Measurements from ENCODE around the gene BCL6.
A peak's percentile ranks its signal among the peaks of the same experiment; 100 is the strongest.
"Not testable (repeated sequence)": the region's sequence is repeated elsewhere in the genome, so short reads cannot be mapped to it uniquely, and the experiment has no call there.

BCL6 gene

DNA sequence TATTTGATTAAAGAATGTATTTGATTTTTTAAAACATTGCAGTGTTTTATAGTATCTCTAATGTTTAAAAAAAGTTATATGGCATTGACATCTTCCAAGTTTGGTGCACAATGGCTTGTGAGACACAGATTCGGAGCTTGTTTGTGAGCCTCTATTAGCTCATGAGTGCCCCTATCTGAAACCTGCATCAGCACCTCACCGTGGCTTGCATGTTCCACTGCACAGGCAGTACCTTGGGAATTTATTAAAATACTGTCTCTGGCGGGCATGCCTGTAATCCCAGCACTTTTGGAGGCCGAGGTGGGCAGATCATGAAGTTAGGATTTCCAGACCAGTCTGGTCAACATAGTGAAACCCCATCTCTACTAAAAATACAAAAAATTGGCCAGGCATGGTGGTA, 36.1 kb downstream of the BCL6 start:
- no peak for DNase-seq

DNA sequence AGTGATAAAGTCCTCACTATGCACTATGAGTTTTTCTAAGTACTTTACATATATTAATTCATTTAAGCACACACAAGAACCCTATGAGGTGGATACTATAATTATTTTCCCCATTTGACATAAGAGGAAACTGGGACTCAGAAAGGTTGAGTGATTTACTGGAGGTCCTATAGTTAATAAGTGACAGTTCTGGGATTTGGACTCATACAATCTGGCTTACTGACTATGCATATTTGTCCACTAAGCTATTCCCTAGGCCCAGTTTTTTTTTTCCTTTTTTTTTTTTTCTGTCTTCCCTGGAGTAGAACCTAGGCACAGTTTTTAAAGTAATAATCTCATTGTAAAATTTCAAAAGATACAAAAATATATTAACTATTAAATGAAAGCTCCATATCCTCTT, 36.6 kb downstream of the BCL6 start:
- DNase-seq: no peak

DNA sequence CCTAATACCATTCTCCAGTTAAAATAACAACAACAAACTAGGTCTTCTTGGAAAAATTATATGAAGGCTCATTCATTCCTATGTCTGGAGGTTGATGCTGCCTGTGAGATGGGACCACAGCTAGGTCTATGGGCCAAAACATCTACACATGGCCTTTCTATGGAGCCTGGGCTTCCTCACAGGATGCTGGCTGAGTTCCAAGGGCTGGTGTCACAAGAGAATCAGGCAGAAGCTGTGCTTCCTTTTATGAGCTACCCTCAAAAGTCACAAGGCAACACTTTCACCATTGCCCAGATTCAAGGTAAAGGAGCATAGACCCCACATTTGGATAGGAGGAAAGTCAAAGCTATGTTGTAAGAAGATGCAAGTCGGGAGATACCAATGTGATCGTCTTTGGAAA, 38.3 kb downstream of the BCL6 start:
- no peak for DNase-seq

DNA sequence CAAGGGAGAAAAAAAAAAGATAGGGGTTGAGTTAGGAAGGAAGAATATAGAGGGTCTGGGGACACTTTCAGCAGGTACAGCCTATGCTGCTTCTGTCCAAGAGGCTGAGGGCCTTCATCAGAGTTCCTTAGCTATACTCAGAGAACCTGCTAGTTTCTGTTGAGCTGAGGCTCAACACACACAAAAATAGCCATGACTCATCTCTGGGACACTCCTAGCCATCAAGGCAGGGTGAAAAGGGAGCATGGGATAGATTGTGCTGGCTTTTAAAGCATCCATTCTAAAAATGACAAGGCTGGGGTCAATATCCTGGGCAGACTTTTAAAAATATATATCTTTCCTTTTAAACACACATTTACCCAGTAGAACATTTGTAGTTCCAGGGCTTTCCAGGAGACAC, 40.1 kb downstream of the BCL6 start:
- no peak for DNase-seq

DNA sequence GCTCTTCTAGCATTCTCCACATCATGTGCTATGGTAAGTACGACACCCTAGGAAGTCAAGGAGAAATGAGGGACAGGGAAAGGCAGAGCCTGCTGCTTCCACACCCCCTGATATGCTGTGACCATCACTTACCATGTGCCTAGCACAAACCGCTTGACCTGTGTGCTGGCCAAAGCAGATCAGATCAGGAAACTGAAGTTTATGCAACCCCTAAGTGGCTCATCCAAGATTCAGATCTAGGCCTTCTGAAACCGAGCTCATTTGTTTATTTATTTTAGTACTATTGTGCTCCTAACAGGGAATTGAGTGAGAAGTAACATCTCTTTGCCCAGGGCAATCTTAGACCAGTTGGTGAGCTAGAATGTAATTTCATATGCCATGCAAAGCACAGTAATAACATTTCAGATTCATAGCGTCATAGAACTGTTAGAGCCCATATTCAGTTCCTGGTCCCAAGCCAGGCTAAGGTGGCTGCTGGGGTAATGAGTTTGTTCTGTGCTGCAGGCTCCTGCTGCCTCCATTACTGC, 42.7 kb downstream of the BCL6 start, which contains the start of gene RTP2:
TSS of gene RTP2 (minus strand) at position 51 of the 527 bp plus-strand sequence. CDS start 429 bp downstream, outside the sequence.
- no peak for DNase-seq

DNA sequence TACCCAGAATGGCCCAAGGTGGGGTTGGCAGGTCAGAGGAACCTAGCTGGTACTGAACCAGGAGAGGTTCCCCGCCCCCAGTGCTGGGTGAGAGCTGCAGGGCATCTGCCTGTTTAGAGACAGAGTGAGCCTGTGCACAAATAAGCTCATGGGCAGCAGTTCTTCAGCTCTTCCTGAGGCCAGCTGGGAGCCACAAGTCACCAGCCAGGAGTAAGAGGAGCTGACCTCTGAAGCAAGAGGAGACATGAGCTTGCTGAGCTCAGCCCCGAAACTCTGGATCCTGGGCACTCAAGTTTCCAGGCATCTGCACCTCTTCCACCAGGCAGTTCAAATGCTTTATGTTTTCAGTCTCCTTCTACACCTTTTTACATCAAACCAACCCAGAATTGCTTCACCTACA, 45.0 kb downstream of the BCL6 start:
- no peak for DNase-seq

DNA sequence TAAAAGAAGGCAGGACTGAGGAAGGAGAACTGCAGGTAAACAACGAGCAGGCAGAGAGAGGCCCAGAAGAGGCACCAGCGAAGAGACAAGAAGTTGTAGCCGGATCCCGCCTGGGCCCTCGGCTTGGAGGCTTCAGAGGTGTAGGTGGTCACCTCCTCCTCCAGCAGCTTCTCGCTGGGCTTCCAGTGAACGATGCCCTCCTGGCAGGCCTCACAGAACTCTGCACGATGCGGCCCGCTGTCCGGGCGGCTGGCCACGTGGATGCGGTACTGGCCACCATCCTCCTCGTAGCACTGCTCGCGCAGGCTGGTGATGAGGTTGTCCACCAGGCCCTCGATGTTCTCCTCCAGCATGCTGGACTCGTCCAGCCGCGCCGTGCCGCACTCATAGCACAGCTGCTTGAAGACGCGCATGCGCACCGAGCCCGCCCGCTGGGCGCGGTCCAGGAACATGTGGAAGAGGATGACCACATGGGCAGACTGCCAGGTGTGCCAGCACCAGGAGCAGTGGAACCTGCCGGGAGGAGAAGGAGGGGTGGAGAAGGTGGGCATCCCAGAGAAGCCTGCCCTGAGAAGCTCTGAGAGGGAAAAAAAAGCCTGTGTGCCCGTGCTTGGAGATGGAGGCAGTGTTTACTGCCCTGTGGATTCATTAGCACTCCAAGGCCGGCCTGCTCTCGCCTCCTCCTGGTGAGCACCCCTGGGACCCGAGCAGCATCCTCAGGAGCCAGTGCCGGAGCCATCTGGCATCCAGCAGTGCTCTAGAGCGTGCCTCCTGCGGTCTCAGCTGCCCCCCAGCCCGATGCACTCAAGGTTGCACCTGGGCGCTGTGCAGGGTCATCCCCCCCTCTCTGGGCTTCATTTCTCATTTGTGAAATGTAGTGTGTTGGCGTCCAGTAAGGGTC, 46.5 kb downstream of the BCL6 start:
- no peak for DNase-seq

DNA sequence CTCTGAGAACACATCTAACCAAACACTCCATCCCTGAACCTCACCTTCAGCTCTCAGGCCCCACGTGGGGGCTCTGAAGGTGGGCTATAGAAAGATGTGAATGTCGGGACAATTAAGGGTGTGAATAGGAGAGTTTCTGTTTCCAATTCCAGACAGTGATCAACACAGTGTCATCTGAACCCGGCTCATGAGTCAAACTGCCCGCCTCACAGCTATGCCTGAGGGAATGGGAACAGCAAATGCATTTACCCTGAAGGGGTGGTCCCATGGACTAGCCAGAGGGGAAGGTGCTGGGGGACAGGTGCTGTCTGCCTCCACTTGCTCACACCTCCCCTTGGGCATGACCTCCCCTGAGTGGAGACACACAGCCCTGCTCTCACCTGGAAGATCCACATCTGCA, 49.2 kb downstream of the BCL6 start:
- DNase-seq: no peak

DNA sequence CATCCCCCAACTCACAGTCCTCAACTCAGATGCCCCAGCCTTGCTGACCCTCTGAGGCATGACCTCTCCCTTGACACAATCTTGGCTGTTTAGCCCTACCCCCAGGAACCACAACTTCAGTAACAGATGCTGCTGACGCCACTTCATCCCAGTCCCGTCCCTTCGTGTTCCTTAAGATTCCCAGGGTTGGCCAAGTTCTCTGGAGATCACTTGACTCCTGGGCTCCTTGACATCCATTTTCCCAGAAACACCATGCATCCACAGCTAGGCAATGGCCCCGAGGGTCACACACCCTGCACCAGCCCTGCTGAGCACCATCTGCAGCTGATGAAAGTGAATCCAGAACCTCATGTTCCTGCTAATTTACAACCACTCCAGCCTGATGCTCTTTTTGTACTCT, 49.8 kb downstream of the BCL6 start:
- DNase-seq: no peak

DNA sequence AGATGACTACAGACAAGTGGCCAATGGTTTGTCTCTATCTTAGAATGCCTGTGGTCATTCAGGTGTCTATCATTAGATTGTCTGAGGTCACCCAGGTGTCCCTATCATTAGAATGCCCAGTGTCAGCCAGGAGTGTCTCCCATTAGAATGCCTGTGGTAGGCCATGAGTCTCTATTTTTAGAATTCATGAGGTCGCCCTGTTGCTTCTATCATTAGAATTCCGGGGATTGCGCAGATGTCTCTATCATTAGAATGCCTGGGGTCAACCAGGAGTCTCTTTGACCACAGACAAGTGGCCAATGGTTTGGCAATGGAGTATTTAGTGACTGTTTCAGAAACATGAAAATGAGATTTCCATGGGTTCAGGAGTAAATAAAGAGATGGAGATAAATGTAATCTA, 50.5 kb downstream of the BCL6 start:
- no peak for DNase-seq

DNA sequence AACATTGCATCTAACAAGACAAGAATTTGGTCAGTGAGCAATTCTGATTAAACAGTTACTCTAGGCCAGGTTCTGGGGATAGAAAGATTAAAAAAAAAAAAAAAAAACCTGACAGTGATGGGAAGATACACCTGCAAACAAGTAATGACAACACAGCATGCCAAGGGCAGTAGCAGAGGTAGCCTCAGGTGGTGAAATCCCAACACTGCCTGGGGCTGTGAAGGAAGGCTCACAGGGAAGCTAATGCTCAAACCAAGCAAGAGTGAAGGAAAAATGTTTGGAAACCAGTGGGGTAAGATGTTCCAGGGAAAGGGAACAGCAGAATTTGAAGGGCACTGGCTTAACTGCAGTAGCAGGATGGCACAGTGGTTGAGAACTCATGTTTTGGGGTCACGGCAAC, 51.8 kb downstream of the BCL6 start:
- DNase-seq: no peak

DNA sequence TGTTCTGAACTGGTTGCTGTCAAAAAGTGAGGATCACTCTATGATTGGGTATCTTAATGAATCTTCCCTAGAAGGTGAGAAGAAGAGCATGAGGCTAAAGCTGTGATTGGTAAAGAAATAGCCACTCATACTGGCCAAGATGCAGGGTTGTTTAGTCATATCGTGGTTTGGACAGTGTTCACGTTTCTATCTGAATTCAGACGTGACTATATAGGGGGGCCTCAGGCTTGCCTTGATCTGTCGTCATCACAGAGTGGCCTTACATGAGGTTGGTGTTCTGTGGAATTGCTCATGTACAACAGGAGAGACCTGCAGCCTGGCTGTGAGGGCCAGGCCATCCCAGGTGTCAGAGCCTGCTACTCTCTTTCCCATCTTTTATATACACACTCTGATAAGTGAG, 55.3 kb downstream of the BCL6 start:
- DNase-seq: no peak

DNA sequence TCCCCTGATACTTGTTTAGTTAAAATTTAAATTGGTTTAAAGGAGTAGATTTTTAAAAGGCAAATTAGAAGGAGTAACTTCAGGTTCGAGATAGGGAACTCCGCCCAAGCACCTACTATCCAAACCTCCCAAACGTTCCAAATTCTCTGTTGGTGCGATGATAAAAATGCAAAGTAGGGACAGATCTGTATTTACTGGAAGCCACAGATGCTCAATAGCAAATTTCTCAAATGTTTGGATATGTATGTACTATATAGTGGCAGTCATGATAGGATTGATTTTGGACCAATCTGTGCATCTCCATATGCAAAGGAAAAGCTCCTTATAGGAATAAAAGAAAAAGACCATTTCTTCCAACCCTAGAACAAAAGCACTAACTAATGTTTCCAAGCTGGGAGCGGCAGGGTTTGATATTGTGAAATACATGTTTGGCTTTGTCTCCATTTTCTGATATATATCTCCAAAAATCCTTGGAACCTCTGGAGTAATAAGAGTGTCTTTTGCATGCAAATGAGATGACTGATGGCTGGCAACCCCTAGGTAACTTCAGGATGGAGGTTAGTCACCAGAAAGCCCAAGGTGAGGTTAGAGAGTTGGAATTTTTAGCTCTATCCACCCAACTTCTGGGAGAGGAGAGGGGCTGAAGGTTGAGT, 58.5 kb downstream of the BCL6 start:
- DNase-seq: no peak

DNA sequence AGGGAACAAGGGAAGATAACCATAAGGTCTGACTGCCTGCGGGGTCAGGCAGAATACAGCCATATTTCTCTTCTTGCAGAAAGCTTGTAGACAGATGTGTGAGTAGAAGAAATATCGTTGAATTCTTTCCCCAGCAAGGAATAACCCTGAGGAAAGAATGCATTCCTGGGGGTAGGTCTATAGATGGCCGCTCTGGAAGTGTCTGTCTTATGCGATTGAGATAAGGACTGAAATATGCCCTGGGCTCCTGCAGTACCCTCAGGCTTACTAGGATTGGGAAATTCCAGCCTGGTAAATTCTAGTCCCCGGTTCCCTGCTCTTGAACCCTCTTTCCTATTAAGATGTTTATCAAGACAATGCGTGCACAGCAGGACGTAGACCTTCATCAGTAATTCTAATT, 59.3 kb downstream of the BCL6 start:
- no peak for DNase-seq

DNA sequence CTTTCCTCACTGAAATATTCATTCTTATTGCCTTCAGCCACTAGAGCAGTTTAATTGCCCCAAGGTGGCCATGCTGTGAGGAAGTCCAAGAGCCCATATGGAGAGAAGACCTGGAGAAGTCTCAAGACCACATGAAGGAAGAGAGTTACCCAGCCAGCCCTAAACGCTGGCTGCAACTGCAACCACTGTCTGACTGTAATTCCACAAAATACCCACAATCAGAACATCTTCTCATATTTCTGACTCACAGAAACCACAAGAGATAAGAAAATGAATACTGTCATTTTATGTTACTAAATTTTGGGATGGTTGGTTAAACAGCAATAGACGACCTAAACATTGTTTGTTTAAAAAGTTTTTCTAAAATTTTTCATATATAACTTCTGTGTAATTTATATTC, 60.4 kb downstream of the BCL6 start:
- DNase-seq: peak; percentile 5 to 16

DNA sequence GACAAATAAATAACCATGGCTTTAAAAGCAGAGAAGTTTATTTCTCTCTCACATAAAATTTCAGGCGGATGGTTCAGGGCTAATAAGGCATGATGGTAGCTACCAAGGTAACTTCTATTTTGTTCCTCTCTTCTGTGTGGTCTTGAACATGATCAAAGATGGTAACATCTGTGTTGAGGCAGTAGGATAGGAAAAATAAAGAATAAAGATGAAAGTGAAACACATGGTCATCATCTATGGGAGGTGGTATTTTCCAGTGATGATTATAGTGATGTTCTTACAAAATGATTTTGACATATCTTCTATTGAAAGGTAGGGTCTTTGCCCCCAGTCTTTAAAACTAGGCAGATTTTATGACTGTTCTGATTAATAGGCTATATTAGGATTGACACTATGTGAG, 60.8 kb downstream of the BCL6 start:
- no peak for DNase-seq

DNA sequence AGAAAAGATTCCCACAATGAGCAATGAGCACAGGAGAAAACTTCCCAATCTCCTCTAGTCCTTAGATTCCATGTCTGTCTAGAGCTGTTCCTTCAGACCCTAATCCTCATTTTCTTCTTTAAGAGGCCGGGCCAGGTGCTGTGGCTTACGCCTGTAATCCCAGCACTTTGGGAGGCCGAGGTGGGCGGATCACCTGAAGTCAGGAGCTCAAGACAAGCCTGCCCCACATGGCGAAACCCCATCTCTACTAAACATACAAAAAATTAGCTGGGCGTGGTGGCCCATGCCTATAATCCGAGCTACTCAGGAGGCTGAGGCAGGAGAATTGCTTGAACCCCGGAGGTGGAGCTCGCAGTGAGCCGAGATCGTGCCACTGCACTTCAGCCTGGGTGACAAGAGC, 63.5 kb downstream of the BCL6 start:
- not testable (repeated sequence) for DNase-seq

DNA sequence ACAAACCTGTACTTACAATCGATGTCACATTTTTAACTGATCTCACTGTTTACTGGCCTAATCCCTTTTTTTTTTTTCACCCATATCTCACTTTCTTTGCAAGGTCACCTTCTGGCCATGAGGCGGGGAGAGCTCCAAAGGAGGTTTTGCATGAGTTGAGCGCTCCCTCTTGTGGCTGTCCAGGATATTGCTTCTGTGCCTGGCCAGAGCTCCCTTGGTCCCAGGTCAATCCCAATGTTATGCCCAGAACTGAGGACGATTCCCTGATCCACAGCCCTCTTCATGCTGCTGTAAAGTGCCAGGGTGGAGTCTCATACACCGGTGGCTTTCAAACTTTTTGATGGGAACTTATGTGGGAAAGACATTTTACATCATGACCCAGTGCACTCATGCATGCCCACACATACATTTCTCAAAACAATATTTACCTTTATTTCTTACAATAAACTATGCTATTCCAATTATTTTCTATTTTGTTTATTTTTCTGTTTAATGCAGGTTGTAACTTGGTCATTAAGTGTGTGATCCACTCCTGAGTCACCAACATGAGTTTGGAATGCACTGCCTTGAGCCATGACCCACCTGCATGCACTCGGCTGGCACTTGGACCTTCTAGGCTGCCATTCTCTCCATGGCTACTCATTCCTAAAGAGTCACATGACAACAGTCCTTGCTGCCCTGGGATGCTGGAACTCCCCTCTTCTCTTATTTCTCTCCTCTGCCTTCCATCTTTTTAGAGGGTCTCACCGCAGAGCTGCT, 65.5 kb downstream of the BCL6 start:
- peak; percentile 77 to 82 for DNase-seq

DNA sequence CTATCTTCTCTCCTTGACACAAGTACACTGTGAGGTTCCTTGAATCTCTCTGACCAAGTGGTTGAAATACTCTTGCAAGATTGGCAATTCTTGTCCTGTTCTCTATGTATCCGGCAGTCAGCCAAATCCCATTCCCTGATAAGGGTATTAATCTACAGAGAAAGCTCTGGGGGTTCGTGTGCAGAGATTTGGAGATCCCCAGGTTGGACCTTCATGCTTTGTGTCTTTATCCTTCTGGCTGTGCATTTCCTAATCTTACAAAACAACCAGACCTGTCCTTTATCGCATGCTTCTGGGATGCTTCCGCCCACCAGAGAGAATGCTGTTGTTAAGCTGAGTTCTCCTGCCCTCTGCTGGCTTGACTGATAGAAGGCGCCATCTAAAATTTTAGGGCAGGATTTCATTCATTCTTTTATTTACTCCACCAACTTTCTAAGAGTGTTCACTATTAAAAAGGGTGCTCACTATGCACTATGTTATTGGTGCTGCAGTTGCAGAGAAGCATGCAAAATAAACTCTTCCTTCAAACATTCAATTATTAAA, 66.5 kb downstream of the BCL6 start:
- peak; percentile 42 to 51 for DNase-seq

DNA sequence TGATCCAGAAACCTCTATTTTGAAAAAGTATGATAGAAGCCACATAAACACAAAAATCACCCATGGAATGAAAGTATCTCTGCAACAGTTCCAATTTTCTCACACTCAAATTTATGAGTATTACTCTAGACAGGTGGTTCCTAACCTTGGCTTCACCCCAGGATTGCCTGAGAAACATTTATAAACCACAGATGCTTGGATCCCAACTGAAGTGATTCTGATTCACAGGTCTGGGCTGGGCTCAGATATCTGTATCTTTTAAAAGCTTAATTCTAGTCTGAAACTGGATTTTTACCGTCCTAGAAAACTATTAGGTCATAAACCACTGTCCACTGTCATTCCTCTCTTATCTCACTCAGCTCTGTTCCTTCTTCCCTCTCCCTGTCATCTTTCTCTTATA, 67.7 kb downstream of the BCL6 start:
- DNase-seq: no peak

DNA sequence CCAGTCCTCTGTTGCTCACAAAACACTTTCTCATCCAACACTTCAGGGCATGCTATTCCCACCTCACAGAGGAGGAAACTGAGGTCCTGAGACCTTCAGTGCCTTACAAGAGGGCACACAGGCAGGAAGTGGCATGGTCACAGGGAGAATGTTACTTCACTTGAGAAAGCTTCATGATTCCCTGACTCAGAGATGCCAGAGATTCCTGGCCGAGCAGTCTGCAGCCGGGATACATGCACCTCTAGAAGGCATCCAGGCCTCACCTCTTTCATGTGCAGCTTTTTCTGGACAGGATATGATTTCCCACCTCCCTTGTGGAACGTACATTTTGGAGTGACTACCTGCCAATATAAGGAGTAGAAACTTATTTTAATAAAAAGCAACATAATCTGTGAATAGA, 72.3 kb downstream of the BCL6 start:
- DNase-seq: no peak

Measured in activated CD4-positive, alpha-beta T cell treated with anti-CD3 and anti-CD28 coated beads, Interleukin-2, amount 50 U/mL, for 48 hours (primary cell).